Measurements from ENCODE around the gene CREB5.

DNA sequence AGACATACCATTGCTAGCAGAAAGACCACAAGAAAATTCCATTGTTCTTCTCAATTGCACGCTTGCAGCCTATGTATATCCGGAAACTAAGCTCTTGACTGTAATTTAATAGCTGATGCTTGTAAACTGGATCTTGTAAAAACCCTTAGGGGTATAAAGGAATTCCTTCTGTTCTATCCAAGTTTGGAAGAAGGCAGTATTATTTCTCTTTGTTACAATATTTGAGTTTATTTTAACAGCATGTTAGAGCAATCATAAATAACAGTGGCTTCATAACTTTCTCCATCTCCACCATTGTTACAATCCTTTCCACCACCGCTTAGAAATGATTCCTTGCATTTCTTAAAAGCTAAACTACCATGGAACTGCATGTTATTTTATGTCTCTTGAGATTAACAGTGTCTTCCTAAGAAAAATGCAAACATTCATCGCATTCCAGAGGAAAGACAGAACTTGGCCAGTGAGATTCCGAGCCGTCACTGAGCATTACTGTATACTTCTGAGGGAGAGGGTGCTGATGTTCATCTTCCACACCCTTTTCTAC, 453.4 kb downstream of the CREB5 start:
- TF ChIP-seq POLR2A (IDR thresholded peaks at IDR 0.05; ENCODE audit: borderline replicate concordance, extremely low read depth, insufficient read depth, insufficient read length) = no peak
- TF ChIP-seq CTCF (IDR thresholded peaks at IDR 0.05 in 2 of 3, conservative IDR thresholded peaks at IDR 0.05 in 1 of 3; ENCODE audit: borderline replicate concordance in 1 of 3, insufficient read depth in 1 of 3, low read depth in 2 of 3, low read length in 2 of 3) = no peak
